AG09319 (cell line): ENCODE measurements around the gene PAX8.
"Not testable (repeated sequence)": the region's sequence is repeated elsewhere in the genome, so short reads cannot be mapped to it uniquely, and the experiment has no call there.

Experiments
- DNase-seq: peaks from one replicate; pipeline ENCODE4 v3.0.0-alpha.2; 2010; ENCODE audit warnings: low read depth; ENCODE audit errors: extremely low read depth
- CTCF ChIP-seq: IDR thresholded peaks from 2 replicates; pipeline ENCODE4 v1.5.1; 2011; ENCODE audit warnings: low read depth, mild to moderate bottlenecking, inconsistent platforms, low read length, moderate library complexity

PAX8 gene

GRCh38 chr2:113309655-113310387 lies 31.1 kb upstream of the PAX8 start:
- no peak for TF ChIP-seq CTCF
- DNase-seq = no peak

GRCh38 chr2:113308784-113309183 lies 30.1 kb upstream of the PAX8 start:
- not testable (repeated sequence) for DNase-seq

GRCh38 chr2:113306207-113306606 lies 27.5 kb upstream of the PAX8 start:
- DNase-seq = not testable (repeated sequence)

GRCh38 chr2:113305749-113306148 lies 27.0 kb upstream of the PAX8 start:
- DNase-seq = not testable (repeated sequence)

GRCh38 chr2:113305146-113305545 lies 26.4 kb upstream of the PAX8 start:
- DNase-seq = no peak
- TF ChIP-seq CTCF = no peak

GRCh38 chr2:113304702-113305101 lies 26.0 kb upstream of the PAX8 start:
- TF ChIP-seq CTCF = no peak
- DNase-seq = no peak

- DNase-seq = not testable (repeated sequence)
Observed at GRCh38 chr2:113302216-113302980, 23.7 kb upstream of the PAX8 start.

GRCh38 chr2:113300281-113300680 lies 21.6 kb upstream of the PAX8 start:
- DNase-seq = no peak
- TF ChIP-seq CTCF = no peak

GRCh38 chr2:113298176-113298575 lies 19.5 kb upstream of the PAX8 start:
- no peak for TF ChIP-seq CTCF

More at GRCh38 chr2:113298176-113298575, 19.5 kb upstream of the PAX8 start:
- no peak for DNase-seq
